H9 (cell line): ENCODE data around the gene DAND5. TPM values are rescaled to one million over a fixed set of nuclear protein-coding genes. Genes with fewer than 3 reads are reported as not detected.
"Not testable (repeated sequence)": the region's sequence is repeated elsewhere in the genome, so short reads cannot be mapped to it uniquely, and the experiment has no call there.

Experiments
- DNase-seq: peaks from one replicate; pipeline ENCODE4 v3.0.0-alpha.2; 2017
- H2AFZ ChIP-seq: one replicate; pipeline ENCODE4 v1.6.1; 2013; ENCODE audit warnings: mild to moderate bottlenecking, low read length, control low read depth, moderate library complexity
- H2AK5ac ChIP-seq: 2 replicates; pipeline ENCODE4 v1.6.1; 2013; ENCODE audit warnings: low read length, control low read depth, mixed read lengths; ENCODE audit not compliant: insufficient read length
- H2BK120ac ChIP-seq: one replicate; pipeline ENCODE4 v1.6.1; 2013; ENCODE audit warnings: low read depth, mild to moderate bottlenecking, low read length, control low read depth, inconsistent platforms; ENCODE audit not compliant: poor library complexity, severe bottlenecking
- H2BK12ac ChIP-seq: 2 replicates; pipeline ENCODE4 v1.6.1; 2013; ENCODE audit warnings: low read length, control low read depth, mixed read lengths, low read depth; ENCODE audit not compliant: insufficient read length
- H2BK15ac ChIP-seq: 2 replicates; pipeline ENCODE4 v1.6.1; 2013; ENCODE audit warnings: low read depth, low read length, control low read depth
- H2BK20ac ChIP-seq: one replicate; pipeline ENCODE4 v1.6.1; 2013; ENCODE audit warnings: low read depth, mild to moderate bottlenecking, low read length, control low read depth, inconsistent platforms; ENCODE audit not compliant: poor library complexity, severe bottlenecking
- H2BK5ac ChIP-seq: 2 replicates; pipeline ENCODE4 v1.6.1; 2013; ENCODE audit warnings: low read length, control low read depth, mixed read lengths; ENCODE audit not compliant: insufficient read length
- H3K14ac ChIP-seq: 2 replicates; pipeline ENCODE4 v1.6.1; 2013; ENCODE audit warnings: low read length, control low read depth; ENCODE audit not compliant: insufficient read depth
- H3K18ac ChIP-seq: 2 replicates; pipeline ENCODE4 v1.6.1; 2013; ENCODE audit warnings: low read depth, mild to moderate bottlenecking, mixed read lengths, low read length, control low read depth; ENCODE audit not compliant: insufficient read length
- H3K23ac ChIP-seq: 2 replicates; pipeline ENCODE4 v1.6.1; 2013; ENCODE audit warnings: low read length, control low read depth, mixed read lengths, low read depth; ENCODE audit not compliant: insufficient read length
- H3K23me2 ChIP-seq: 2 replicates; pipeline ENCODE4 v1.6.1; 2013; ENCODE audit warnings: low read depth, mild to moderate bottlenecking, mixed read lengths, low read length, control low read depth; ENCODE audit not compliant: insufficient read length, poor library complexity, severe bottlenecking
- H3K27ac ChIP-seq: 2 replicates; pipeline ENCODE4 v1.5.1; 2013; ENCODE audit warnings: low read length, control low read depth, mixed read lengths, low read depth; ENCODE audit not compliant: insufficient read length
- H3K27me3 ChIP-seq: 2 replicates; pipeline ENCODE4 v1.6.1; 2013; ENCODE audit warnings: low read length, control low read depth, inconsistent platforms; ENCODE audit not compliant: insufficient read depth
- H3K4ac ChIP-seq: 2 replicates; pipeline ENCODE4 v1.6.1; 2013; ENCODE audit warnings: low read depth, mild to moderate bottlenecking, control low read depth, inconsistent platforms, low read length, moderate library complexity
- H3K4me1 ChIP-seq: 2 replicates; pipeline ENCODE4 v1.6.1; 2013; ENCODE audit warnings: low read length, control low read depth, inconsistent platforms; ENCODE audit not compliant: insufficient read depth
- H3K4me2 ChIP-seq: 2 replicates; pipeline ENCODE4 v1.6.1; 2013; ENCODE audit warnings: low read length, control low read depth, mixed read lengths; ENCODE audit not compliant: insufficient read length, insufficient read depth
- H3K56ac ChIP-seq: 2 replicates; pipeline ENCODE4 v1.6.1; 2013; ENCODE audit warnings: low read depth, mild to moderate bottlenecking, mixed read lengths, low read length, control low read depth; ENCODE audit not compliant: insufficient read length
- H3K79me1 ChIP-seq: 2 replicates; pipeline ENCODE4 v1.6.1; 2013; ENCODE audit warnings: low read depth, mild to moderate bottlenecking, moderate library complexity, low read length, control low read depth, inconsistent platforms; ENCODE audit not compliant: insufficient read depth, poor library complexity, severe bottlenecking
- H3K79me2 ChIP-seq: 2 replicates; pipeline ENCODE4 v1.6.1; 2013; ENCODE audit warnings: low read length, control low read depth, inconsistent platforms; ENCODE audit not compliant: insufficient read depth
- H3K9ac ChIP-seq: 2 replicates; pipeline ENCODE4 v1.6.1; 2013; ENCODE audit warnings: low read length, control low read depth, mixed read lengths; ENCODE audit not compliant: insufficient read length; ENCODE audit errors: extremely low read depth
- H3K9me3 ChIP-seq: one replicate; pipeline ENCODE4 v1.6.1; 2013; ENCODE audit warnings: low read depth, low read length, inconsistent platforms; ENCODE audit not compliant: control insufficient read depth
- H3T11ph ChIP-seq: one replicate; pipeline ENCODE4 v1.6.1; 2013; ENCODE audit warnings: mild to moderate bottlenecking, low read length, control low read depth, inconsistent platforms
- H4K20me1 ChIP-seq: one replicate; pipeline ENCODE4 v1.6.1; 2013; ENCODE audit not compliant: control insufficient read depth, insufficient read length, insufficient read depth
- H4K5ac ChIP-seq: 2 replicates; pipeline ENCODE4 v1.6.1; 2013; ENCODE audit warnings: low read depth, mild to moderate bottlenecking, mixed read lengths, low read length, control low read depth; ENCODE audit not compliant: insufficient read length
- H4K8ac ChIP-seq: replicated peaks from 2 replicates; pipeline ENCODE4 v1.6.1; 2013; ENCODE audit warnings: low read length, control low read depth, mixed read lengths, low read depth; ENCODE audit not compliant: insufficient read length
- H4K91ac ChIP-seq: 2 replicates; pipeline ENCODE4 v1.6.1; 2013; ENCODE audit warnings: low read depth, mild to moderate bottlenecking, moderate library complexity, mixed read lengths, low read length, control low read depth; ENCODE audit not compliant: insufficient read length
- H3K27ac Mint-ChIP-seq, 3 experiments: 2 replicates in 2 of 3; 3 replicates in 1 of 3; pipeline ENCODE4 v1.8.0; 2020 to 2021; ENCODE audit warnings: mixed read lengths in 3 of 3, mild to moderate bottlenecking in 1 of 3, moderate library complexity in 1 of 3
- H3K27me3 Mint-ChIP-seq: 2 replicates; pipeline ENCODE4 v1.8.0; 2021; ENCODE audit warnings: low read depth, mild to moderate bottlenecking, moderate library complexity, mixed read lengths
- H3K36me3 Mint-ChIP-seq, 3 experiments: 2 replicates in 2 of 3; 3 replicates in 1 of 3; pipeline ENCODE4 v1.8.0; 2020 to 2021; ENCODE audit warnings: low read depth in 3 of 3, mixed read lengths in 3 of 3; ENCODE audit not compliant: insufficient read depth in 1 of 3
- H3K4me1 Mint-ChIP-seq, 2 experiments: 2 replicates each; pipeline ENCODE4 v1.8.0; 2020; ENCODE audit warnings: mixed read lengths in 2 of 2
- H3K4me3 Mint-ChIP-seq, 2 experiments: 2 replicates in 1 of 2; 3 replicates in 1 of 2; pipeline ENCODE4 v1.8.0; 2020 to 2021; ENCODE audit warnings: mild to moderate bottlenecking in 2 of 2, mixed read lengths in 2 of 2, moderate library complexity in 1 of 2
- H3K9me3 Mint-ChIP-seq, 2 experiments: 2 replicates in 1 of 2; 3 replicates in 1 of 2; pipeline ENCODE4 v1.8.0; 2020; ENCODE audit warnings: mild to moderate bottlenecking in 2 of 2, mixed read lengths in 2 of 2, moderate library complexity in 1 of 2
- WGBS: extraction: QIAGEN DNeasy Blood & Tissue Kit; methylation state at CpG from one replicate; pipeline ENCODE4 v1.1.7; 2013; ENCODE audit warnings: missing lambda C conversion rate, low lambda C conversion rate, mixed read lengths; ENCODE audit not compliant: insufficient read length; ENCODE audit errors: extremely low coverage; 5-methylcytosine and 5-hydroxymethylcytosine counted together
- total RNA-seq: library from RNA; stranded (reverse); gene quantifications from 2 replicates; pipeline ENCODE4 v1.2.1, GENCODE V29; 2021
- TF ChIP-seq, protein P1 (sequence below): fragments of 200-600 bp; sonication (generic); conservative IDR thresholded peaks from 3 replicates; pipeline ENCODE4 v1.8.0; 2021; ENCODE audit warnings: antibody characterized with exemption, mild to moderate bottlenecking

The DAND5 gene
- total RNA-seq, 1 experiment from 2014 or later = 0.11 TPM

DNA sequence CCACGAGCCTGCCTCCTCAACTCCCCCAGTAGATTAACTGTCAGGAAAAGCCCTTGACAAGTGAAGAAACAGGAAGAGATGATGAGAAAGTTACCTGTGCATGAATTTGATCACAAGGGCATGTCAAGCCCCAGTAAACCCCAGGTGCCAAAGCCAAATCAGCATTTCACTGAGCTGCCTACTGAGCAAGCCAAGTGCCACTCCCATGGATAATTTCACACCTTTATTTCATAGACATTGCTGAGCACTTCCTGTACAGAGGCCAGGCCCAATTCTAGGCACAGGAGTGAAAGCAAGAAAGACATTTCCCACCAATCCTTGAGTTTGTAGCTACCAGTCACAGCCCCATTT lies 14.8 kb upstream of the DAND5 start:
- H3K9me3 Mint-ChIP-seq = no peaks in the 10 kb centered on the region; a peak in 1 of 5 replicates
- Histone ChIP-seq H2AFZ (no peak overlapping the region), H3K4ac (no peak overlapping the region), H3K18ac (no peak overlapping the region), H2AK5ac (no peak overlapping the region), H3K14ac (no peak overlapping the region), H4K91ac (no peak overlapping the region), H3K56ac (no peak overlapping the region), H3K23me2 (peaks cover 3% of the 10 kb centered on the region), H4K20me1 (no peaks in the 10 kb centered on the region), H2BK12ac (no peak overlapping the region), H3T11ph (no peak overlapping the region), H2BK15ac (no peak overlapping the region), H4K8ac (no peak overlapping the region), H3K9ac (no peak overlapping the region), H3K23ac (no peak overlapping the region), H3K27ac (no peak overlapping the region), H3K4me1 (no peaks in the 10 kb centered on the region; the same call in 1 of the 2 replicates), H4K5ac (no peak overlapping the region), H3K79me1 (peaks cover 5% of the 10 kb centered on the region), H3K4me2 (no peak overlapping the region), H3K9me3 (no peaks in the 10 kb centered on the region), H2BK20ac (no peak overlapping the region), H2BK120ac (no peak overlapping the region), H3K27me3 (no peaks in the 10 kb centered on the region), H2BK5ac (no peak overlapping the region), H3K79me2 (peaks cover 7% of the 10 kb centered on the region; the same call in 1 of the 2 replicates)
- TF ChIP-seq, protein P1, sequence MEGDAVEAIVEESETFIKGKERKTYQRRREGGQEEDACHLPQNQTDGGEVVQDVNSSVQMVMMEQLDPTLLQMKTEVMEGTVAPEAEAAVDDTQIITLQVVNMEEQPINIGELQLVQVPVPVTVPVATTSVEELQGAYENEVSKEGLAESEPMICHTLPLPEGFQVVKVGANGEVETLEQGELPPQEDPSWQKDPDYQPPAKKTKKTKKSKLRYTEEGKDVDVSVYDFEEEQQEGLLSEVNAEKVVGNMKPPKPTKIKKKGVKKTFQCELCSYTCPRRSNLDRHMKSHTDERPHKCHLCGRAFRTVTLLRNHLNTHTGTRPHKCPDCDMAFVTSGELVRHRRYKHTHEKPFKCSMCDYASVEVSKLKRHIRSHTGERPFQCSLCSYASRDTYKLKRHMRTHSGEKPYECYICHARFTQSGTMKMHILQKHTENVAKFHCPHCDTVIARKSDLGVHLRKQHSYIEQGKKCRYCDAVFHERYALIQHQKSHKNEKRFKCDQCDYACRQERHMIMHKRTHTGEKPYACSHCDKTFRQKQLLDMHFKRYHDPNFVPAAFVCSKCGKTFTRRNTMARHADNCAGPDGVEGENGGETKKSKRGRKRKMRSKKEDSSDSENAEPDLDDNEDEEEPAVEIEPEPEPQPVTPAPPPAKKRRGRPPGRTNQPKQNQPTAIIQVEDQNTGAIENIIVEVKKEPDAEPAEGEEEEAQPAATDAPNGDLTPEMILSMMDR = no peak
- peak overlapping the region in 2 of 3 experiments; percentile 68 to 92; a peak in 4 of 7 replicates for H3K27ac Mint-ChIP-seq
- H3K27me3 Mint-ChIP-seq = no peaks in the 10 kb centered on the region; the same call in 1 of the 2 replicates
- H3K36me3 Mint-ChIP-seq = peaks cover 32 to 60% (median 58%) of the 10 kb centered on the region in 3 experiments
- H3K4me3 Mint-ChIP-seq = peak overlapping the region; percentile 30 to 88; a peak in 3 of 5 replicates
- peaks cover 21 to 34% of the 10 kb centered on the region in 2 experiments for H3K4me1 Mint-ChIP-seq
- WGBS = no CpG with 5 or more reads among the region's 1 CpG
- DNase-seq = no peak

DNA sequence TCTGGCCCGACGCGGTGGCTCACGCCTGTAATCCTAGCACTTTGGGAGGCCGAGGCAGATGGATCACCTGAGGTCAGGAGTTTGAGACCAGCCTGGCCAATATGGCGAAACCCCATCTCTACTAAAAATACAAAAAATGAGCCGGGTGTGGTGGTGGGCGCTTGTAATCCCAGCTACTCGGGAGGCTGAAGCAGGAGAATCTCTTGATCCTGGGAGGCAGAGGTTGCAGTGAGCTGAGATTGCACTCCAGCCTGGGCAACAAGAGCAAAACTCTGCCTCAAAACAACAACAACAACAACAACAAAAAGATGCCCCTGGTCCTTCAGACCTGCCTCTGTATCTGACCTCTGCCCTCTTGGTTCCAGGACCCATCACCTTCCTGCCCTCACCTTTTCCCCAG lies 13.8 kb upstream of the DAND5 start:
- H3K27me3 ChIP-seq, DNase-seq, H3K27me3 Mint-ChIP-seq, H3K18ac ChIP-seq, H4K8ac ChIP-seq, H3K79me1 ChIP-seq, H3K4me1 ChIP-seq, H3K9ac ChIP-seq, H3K79me2 ChIP-seq, H2BK15ac ChIP-seq, H3K23ac ChIP-seq, H3K14ac ChIP-seq, H2AK5ac ChIP-seq, H3T11ph ChIP-seq, H3K9me3 Mint-ChIP-seq, H4K91ac ChIP-seq, H2BK5ac ChIP-seq, H3K27ac ChIP-seq, H3K56ac ChIP-seq, H2BK20ac ChIP-seq, H3K4ac ChIP-seq, H4K20me1 ChIP-seq, H2AFZ ChIP-seq, H2BK120ac ChIP-seq, H3K23me2 ChIP-seq, H4K5ac ChIP-seq, H3K9me3 ChIP-seq, H2BK12ac ChIP-seq: not testable (repeated sequence)
- no CpG with 5 or more reads among the region's 9 CpGs for WGBS
- H3K27ac Mint-ChIP-seq = peak overlapping the region in 2 of 3 experiments; percentile 52 to 74; a peak in 5 of 7 replicates
- peaks cover 21 to 34% of the 10 kb centered on the region in 2 experiments for H3K4me1 Mint-ChIP-seq
- peak overlapping the region; percentile 88 to 94 for H3K4me3 Mint-ChIP-seq
- peak overlapping the region; percentile 52 for H3K4me2 ChIP-seq
- peaks cover 25 to 50% (median 48%) of the 10 kb centered on the region in 3 experiments for H3K36me3 Mint-ChIP-seq
